ENCODE measurements around the gene MACC1.
"Not testable (repeated sequence)": the region's sequence is repeated elsewhere in the genome, so short reads cannot be mapped to it uniquely, and the experiment has no call there.

MACC1 gene

GRCh38 chr7:20206104-20206896, 10.9 kb downstream of the MACC1 start:
- DNase-seq = no peak

GRCh38 chr7:20203316-20203715, 13.9 kb downstream of the MACC1 start:
- no peak for DNase-seq

- DNase-seq = no peak
These were observed 15.8 kb downstream of the MACC1 start for GRCh38 chr7:20201380-20201779.

GRCh38 chr7:20200971-20201370, 16.2 kb downstream of the MACC1 start:
- no peak for DNase-seq

GRCh38 chr7:20200361-20200760, 16.8 kb downstream of the MACC1 start:
- DNase-seq = no peak

- no peak for DNase-seq
These were observed 18.0 kb downstream of the MACC1 start for GRCh38 chr7:20199015-20199737.

GRCh38 chr7:20198260-20198659, 18.9 kb downstream of the MACC1 start:
- no peak for DNase-seq

DNA sequence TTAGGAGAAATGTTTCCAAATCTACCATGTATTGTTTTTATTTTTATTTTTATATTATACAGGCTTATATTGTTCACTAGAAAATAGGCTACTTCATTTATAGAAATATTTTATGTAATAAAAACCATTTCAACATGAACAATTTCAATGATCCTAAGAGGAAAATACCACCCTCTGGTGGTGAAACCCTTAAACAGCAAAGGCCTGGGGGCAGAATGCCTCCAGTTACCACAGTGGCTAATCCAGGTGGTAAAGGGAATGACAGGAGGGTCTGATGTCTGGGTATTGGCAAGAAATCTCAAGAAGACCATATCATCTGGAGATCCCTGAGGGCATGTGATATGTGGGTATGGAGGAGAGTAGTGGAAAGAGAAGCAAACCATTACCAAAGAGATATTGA, 19.3 kb downstream of the MACC1 start:
- no peak for DNase-seq

DNA sequence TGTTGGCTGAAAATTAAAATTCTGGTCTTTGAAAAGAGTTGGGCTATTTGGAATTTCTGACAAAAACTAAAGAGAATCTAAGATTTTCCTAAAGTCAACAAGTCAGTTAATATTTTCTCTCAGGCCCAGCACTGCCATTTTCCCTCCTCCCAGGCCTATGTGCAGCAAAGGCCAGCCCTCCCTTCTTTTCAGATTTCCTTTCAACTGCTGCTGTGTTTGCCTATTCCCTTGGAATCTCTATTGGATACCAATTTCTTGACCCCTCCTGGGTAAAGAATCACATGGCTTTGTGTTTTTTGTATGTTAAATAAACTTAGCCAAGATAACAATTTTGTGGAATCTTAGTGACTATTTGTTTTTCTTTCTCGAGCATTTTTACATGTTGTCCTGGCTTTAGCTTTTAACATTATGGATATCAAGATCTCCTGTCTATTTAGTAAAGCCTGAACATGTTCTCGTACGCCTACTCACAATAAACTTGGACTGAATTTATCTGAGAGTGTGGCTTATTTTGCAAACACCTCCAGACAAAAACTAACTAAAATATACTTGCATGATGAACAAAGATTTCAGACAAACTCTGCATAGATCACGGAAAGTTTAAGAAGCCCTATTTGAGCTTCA, 19.9 kb downstream of the MACC1 start:
- no peak for DNase-seq

DNA sequence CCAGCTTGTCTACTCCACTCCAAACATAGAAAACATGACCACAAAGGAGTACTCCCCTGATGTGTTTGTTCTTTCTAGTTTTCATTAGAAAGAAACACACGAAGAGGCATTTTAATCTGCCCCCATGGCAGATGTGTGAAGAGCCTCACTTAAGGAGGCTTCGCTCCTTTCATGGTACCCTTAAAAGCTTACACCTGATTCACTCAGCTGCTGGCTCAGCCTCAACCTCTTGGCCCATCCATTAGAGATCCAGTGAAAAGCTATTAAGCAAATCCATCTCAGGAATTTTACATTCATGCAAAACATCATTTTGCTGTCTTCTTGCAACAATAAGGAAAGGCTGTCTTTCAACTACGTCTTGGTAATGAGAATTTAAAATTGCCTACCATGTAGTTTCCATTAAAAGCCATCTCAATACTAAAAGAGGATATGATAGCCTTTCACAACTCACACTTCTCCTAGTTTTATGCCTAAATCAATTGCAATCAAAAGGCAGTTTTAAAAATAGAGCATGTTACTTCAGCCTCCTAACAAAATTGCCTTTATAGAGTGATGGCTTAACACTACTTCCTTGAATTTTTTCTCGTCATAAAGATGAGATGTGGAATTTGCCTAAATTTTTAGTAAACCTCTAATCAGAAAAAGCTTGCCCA, 22.7 kb downstream of the MACC1 start:
- DNase-seq = no peak

DNA sequence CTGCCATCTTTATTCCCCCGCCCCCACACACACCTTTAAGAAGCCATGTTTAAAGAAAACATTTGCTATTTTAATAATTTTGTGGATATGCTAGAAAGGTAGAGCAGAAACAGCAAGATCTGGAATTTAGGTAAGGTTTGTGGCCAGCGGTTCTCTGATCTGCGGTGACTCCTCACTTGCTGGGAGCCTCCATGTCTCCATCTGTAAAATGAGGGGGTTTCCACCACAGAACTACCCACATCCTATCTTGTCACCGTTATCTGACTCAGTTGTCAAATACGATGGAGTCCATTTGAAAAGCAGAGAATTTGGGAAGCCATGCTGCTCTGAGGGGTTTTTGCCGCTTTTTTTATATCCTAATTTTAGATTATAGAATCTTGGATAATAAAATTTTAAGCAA, 23.3 kb downstream of the MACC1 start:
- no peak for DNase-seq

DNA sequence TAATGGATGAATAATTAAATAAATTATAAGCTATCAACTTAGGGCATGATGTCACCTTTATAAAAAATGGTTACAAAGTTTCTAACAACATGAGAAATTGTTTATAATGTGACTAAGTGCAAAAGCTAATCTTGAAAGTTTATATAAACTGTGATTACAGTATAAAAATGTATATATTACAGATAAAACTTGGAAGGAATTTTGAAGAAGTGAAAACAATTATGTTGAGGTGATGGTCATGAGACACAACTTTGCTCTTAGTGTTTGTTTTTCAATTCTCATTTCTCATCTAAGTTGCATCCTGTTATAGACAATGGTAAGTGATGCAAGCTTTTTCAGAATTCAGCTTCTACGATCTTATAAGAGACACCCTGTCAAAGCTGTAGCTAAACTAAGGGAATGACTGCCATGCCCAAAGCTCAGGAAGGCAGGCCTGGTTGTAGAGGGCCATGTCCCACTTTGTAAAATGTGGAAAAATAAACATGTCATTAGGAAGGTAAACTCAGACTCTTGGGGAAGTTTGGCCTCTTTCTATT, 23.9 kb downstream of the MACC1 start:
- no peak for DNase-seq

GRCh38 chr7:20191391-20191869, 25.8 kb downstream of the MACC1 start:
- no peak for DNase-seq

DNA sequence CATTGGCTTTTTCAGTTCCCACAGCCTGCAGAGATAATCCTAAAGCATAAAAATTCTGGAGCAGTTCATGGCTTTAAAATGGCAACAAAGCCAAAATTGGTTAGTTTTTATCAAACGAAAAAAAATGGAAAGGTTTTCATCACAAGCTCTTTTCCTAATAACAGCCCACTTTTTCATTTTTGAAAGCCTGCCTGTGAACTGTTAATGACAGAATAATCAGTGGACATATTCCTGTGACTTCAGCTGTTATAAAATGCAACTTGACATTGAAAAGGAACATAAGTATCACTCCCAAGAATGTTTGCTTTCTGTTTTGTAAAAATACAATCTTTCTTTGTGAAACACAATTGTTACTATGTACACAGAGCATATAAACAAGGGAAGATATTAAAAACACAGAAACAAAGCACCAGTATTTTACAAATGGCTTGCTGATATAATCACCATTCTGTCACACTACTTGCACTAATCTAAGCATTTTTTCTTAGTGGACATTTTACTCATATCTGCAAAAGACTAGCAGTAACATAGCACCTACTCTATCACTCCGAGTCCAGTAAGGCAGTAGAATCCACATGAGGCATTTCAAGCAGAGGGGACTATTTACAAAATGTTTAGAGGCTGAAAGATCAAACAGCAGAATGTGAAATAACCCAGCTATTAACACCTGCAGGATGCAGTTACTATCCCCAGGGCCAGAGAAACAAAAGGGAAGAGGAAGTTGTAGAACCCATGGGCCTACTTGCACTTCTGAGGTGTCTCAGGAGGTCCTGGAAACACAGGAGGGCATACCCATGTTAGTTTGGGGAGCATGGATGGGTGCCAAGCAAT, 26.4 kb downstream of the MACC1 start:
- DNase-seq = no peak

DNA sequence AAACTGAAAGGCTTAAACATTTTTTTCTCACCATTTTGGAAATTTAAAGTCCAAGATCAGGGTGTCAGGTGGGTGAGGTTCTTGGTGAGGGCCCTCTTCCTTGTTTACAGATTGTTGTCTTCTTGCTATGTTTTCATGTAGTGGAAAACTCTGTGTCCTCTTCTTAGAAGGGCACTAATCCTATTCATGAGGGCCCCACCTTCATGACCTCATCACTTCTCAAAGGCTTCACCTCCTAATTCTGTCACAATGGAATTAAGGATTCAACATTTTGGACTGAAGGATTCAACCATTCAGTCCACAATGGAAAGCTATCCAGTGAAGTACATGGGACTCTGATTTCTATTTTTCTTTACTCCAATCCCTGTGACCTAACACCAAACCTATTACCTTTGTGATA, 27.3 kb downstream of the MACC1 start:
- DNase-seq = no peak

DNA sequence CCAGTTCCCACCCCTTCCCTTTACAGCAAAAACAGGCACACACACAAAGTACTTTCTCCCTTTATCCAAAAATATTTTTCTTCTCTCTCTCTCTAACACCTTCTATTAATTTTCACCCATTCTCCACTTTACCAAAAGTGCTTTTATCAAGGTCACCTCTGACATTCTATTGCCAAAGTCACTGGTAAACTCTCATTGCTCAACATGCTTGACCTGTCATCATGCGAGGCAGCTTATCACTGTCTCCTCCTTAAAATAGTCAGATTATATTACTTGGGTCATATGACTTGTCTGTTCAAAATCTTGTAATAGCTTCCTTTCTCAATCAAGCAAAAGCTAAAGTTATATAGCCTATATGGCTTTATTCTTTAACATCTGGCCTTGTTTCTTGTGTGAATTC, 28.6 kb downstream of the MACC1 start:
- DNase-seq = no peak

DNA sequence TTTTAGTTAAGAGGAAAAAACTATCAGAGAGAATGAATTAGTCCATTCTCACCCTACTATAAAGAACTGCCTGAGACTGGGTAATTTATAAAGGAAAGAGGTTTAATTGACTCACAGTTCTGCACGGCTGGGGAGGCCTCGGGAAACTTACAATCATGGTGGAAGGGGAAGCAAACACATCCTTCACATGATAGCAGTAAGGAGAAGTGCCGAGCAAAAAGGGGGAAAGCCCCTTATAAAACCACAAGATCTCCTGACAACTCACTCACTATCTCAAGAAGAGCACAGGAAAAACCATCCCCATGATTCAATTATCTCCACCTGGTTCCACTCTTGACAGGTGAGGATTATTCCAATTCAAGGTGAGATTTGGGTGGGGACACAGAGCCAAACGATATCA, 29.3 kb downstream of the MACC1 start:
- not testable (repeated sequence) for DNase-seq

- no peak for DNase-seq
These were observed 31.2 kb downstream of the MACC1 start for GRCh38 chr7:20185988-20186387.

DNA sequence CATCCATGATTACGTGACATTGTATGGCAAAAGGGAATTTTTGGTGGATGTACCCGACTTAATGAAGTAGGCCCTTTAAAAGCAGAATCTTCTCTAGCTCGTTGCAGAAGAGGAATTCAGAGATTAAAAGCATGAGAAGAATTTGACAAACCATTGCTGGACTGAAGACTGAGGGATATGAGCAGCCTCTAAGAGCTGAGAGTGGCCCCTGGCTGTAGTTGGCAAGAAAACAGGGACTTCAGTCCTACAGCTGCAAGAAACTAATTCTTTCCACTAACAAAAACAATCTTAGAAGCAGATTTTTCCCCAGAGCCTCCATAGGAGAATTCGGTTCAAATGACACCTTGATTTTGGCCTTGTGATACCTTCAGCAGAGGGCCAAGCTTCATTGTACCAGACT, 34.1 kb downstream of the MACC1 start:
- DNase-seq = no peak

DNA sequence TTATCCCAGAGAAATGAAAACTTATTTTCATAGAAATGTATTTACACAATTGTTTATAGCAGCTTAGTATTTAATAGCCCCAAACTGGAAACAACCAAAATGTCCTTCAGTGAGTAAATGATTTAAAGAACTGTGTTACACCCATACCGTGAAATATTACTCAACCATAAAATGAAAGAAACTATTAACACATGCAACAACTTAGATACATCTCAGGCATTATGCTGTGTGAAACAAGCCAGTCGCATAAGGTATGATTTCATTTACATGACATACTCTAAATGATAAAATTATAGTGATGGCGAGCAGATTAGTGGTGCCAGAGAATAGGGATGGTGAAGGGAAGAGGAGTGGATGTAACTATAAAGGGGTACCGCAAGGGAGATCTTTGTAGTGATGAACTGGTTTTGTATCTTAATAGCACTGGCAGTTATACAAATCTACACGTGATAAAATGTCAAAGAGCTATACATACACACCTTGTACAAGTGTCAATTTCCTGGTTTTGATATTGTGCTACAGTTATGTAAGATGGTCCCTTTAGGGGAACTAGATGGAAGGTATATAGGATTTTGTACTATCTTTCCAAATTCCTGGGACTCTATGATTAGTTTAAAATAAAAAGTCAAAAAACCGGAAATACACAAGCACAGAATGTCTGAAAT, 40.5 kb downstream of the MACC1 start:
- DNase-seq = no peak

GRCh38 chr7:20173828-20174227, 43.4 kb downstream of the MACC1 start:
- DNase-seq = no peak

All from activated gamma-delta T cell (primary cell).